Suppressor macrophage treated with lipopolysaccharide for 1 hour (primary cell): ENCODE data around the gene KLF11.

Experiments used
- DNase-seq, 3 donors: peaks; one replicate each; pipeline ENCODE4 v3.0.0-alpha.2; 2020 to 2022

KLF11 gene

DNA sequence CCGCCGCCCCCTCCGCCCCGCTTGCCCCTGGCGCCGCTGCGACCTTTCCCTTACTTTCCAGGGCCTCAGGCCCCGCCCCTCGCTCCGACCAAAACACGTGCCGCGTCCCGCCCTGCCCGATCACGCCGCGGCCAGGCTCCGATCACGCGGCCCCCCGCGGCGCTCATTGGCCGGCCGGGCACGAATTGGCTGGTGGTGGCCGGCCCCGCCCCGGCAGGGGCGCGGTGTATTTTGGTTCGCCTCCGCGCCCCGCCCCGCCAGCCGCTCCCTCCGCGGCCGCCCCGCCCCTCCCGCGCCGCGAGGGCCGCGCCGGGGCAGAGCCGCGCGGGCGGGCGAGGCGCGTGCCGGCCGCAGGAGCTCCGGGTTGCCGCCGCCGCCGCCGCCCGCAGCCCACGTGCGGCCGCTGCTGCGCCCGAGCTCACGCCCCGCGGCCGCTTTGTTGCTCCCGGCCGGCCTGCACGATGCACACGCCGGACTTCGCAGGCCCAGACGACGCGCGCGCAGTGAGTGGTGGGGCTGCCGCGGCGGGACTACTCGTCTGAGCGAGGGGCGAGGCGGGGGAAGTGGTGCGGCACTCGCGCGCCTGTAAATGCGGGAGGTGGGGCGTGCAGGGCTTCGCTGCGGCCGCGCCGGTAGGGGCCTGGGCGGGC is at the start of gene KLF11:
KLF11 (plus strand) TSS at position 295 of the 650 bp plus-strand sequence; CDS start at position 462, 167 bp downstream.
- peak; percentile 95 to 98 (median 97) for DNase-seq

DNA sequence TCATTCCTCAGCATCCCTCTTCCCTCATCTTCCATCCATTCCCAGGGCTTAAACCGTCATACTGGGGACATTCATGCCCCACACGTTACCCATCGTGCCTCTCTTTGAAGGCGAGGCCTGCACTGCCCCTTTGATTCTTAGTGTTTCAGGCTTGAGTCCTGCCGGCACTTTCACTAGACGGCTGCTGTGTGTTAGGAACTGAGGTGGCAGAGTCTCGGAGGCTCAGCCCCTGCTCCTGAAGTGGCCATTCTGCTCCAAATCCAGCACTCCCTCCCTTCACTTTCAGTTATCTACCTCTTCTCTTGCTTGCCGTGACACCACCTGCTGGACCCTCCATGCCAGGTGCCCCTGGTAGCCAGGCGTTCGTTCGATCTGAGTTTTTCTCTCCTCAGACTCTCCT is 48.9 kb upstream of the KLF11 start:
- no peak for DNase-seq

DNA sequence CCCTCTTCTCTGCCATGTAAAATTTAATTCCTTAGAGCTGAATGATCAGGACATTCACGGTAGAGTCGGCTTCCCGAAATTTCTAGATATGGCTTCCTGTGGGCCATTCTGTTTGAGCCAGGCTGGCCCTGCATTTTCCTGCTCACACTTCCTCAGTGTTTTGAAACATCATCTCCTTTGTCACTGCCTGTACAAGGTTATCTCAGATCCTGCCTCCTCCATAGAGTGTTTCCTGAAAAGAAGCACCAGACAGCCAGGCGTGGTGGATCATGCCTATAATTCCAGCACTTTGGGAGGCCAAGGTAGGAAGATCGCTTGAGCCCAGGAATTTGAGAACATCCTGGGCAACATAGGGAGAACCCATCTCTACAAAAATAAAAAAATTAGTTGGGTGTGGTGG is 48.3 kb upstream of the KLF11 start:
- no peak for DNase-seq

DNA sequence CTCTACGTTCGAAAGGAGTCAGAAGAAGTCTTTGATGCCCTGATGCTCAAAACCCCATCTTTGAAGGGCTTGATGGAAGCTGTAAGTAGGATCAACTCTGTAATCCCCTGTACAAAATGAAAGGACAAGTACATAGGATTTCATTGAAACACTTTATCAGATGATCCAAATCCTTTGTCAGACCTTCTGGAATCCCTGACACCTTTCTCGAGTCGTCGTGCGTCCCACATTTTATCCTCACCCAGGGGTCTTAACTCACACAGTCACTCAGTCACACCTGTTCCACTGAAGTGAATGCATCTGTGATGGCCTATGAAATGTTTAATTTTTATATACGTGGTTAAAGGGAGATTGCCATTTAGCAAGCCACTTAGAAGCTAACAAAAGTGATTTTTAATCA is 47.0 kb upstream of the KLF11 start:
- DNase-seq, result no peak

DNA sequence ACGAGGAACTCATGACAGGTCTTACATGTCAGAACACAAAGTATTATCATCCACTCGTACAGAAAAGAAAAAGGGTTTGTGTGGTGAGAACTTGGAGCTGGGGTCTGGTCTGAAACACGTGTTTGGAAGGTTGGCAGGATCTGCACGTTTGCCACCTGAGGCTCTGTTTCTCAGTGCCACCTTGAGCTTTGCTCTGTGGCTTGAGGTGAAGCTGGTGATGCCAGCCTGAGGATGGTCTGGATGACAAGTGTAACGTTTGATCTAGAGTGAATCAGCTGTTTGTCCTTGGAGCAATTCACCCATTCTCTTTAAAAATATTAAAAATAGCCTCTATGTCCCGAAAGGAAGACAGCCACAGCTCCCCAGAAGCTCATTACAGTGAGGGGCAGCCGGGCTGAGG is 45.4 kb upstream of the KLF11 start:
- DNase-seq, result no peak

GRCh38 chr2:9998916-9999654 is 44.3 kb upstream of the KLF11 start:
- DNase-seq, result no peak

DNA sequence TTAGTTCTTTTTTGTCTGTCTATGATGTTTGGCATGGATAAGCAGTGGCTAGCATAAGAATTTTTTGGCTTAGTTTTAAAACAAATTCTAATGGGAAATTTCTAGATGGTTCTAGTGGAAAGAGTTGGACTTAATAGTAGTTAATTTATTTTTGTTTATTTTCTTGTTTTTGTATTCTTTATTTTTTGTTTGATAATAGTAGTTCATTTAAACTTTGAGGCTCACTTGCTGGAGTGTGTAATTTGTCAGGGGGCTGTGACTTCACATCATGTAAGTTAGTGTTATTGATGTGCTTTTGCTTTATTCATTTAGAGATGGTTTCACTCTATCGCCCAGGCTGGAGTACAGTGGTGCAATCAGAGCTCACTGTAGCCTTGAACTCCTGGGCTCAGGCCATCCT is 43.7 kb upstream of the KLF11 start:
- DNase-seq, result no peak

DNA sequence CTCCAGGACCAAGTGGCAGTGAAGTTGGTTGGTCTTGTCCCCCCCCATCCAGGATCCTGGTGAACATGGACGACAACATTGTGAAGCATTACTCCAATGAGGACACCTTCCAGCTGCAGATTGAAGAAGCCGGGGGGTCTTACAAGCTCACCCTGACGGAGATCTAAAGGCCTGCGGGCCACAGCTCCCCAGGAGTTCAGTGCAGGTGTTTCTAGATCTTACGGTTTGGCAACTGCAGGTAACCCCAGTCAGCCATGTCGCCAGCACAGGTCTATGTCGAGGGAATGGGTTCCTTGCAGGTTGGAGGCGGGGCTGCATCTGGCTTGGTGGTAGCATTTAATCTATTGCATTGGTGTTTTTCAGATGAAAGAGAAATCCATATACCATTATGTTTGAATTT is 42.8 kb upstream of the KLF11 start:
- DNase-seq, result no peak

DNA sequence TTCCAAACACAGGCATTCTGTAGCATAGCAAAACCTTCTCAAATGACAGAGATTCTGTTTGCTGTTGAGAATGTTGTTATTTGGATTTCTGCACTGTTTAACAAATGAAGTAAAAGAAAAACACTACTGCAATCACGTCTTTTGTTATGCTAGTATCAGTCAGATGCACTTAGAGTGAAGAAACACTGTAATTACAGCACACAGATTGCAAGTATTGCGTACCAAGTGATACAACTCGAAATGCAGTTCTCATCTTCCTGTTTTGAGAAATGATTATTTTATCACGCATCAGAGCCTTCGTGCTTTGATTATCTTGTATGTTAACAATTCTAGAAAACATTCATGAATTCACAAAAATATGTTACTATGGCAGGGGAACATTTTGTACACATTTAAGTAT is 41.8 kb upstream of the KLF11 start:
- peak in 2 of 3 donors; percentile 52 to 63 for DNase-seq

DNA sequence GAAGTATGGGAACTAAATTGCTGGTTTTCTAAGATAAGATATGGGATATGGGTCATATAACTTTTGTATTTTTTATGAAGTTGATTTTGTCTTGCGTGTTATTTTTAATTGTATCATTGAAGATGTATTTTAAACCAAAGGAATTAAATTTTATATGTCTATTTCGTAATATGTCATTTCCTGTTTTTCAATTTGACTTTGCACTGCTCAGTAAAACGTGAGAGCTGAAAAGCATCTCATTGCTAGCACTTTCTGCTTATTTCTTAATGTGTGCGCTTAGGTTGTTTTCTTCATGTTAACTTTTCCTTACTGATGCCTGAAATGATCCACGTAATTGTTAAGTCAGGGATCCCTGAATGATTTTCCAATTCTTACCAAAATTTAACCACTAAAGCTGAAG is 41.2 kb upstream of the KLF11 start:
- DNase-seq, result no peak

DNA sequence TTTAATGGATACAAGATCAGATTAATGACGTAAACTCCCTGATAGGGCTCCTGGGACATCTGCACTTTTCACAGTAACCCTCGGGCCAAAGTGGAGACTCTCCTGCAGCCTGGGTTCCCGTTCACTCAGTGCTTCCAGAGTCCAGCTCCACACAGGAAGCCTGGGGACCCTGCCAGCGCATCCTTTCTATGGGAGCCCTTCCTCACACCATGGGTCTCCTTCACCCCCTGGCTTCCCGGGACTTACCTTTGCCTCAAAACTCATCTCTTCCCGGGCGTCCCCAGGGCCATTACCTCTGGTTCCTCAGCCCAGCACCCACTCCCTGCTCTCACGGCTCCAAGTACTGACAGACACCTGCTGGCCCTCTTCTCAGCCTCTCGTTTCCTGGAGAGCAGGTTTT is 40.7 kb upstream of the KLF11 start:
- DNase-seq, result no peak

DNA sequence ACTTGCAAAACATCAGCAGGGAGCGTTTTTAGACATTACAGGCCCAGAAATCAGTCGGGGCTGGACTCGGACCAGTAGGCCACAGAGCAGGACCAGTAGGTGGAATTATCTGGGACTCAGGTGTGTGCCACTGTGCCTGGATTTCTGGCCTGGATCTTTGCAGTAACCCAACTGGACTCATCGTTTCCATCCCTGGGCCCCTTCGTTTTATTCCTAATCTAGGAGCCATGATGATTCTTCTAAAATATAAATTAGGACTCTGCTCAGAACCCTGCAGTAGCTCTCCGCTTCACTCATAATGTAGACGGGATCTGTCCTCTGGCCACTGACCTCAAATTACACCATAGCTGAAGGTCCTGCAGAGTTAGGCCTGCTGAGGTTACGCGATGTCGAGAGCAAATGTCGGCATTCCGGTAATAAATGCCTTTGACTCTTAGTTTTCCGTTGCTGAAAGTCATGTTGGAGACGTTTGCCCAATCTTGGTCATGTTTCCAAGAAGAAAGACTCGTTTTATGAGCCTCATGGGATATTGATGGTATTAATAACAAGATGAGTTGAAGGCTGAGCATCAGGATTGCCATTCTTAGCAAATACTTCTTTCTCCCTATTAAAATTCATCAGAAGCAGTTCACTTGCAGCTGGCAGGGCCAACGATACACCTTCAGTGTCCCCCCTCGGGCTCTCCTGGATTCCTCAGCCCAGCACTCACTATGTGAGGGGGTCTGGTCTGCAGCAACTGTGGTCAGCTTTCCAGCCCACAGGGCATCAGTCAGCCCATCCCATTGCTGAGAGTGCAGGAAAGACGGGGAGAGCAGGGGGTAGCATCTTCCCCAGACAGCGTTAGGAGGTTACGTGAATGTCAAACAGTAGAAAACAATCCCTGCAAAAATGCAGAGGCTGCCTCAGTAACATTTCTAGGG is 39.9 kb upstream of the KLF11 start:
- DNase-seq, result no peak

DNA sequence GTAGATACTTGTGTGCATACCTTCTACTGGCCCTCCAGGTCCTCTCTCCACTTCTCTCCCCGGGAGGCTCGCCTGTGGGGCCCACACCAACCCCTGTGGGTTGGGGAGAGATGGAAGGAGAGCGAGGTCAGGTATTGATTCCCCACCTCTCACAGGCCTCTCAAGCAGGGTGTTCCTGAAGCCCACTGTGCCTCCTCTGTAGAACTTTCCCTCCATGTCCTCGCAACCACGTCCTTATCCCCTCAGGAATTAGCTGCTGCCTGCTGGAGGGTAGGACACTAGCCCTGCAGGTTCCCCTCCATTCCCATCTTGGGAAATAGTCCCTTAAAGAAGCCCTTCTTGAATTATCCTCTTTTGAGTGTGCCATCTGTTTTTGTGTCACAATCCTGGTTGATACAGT is 38.9 kb upstream of the KLF11 start:
- no peak for DNase-seq

GRCh38 chr2:10004836-10005235 is 38.5 kb upstream of the KLF11 start:
- no peak for DNase-seq

GRCh38 chr2:10005461-10006235 is 37.7 kb upstream of the KLF11 start:
- no peak for DNase-seq

GRCh38 chr2:10006236-10007161 is 36.9 kb upstream of the KLF11 start:
- peak; percentile 40 to 61 (median 46) for DNase-seq

GRCh38 chr2:10007435-10007834 is 35.9 kb upstream of the KLF11 start:
- no peak for DNase-seq

DNA sequence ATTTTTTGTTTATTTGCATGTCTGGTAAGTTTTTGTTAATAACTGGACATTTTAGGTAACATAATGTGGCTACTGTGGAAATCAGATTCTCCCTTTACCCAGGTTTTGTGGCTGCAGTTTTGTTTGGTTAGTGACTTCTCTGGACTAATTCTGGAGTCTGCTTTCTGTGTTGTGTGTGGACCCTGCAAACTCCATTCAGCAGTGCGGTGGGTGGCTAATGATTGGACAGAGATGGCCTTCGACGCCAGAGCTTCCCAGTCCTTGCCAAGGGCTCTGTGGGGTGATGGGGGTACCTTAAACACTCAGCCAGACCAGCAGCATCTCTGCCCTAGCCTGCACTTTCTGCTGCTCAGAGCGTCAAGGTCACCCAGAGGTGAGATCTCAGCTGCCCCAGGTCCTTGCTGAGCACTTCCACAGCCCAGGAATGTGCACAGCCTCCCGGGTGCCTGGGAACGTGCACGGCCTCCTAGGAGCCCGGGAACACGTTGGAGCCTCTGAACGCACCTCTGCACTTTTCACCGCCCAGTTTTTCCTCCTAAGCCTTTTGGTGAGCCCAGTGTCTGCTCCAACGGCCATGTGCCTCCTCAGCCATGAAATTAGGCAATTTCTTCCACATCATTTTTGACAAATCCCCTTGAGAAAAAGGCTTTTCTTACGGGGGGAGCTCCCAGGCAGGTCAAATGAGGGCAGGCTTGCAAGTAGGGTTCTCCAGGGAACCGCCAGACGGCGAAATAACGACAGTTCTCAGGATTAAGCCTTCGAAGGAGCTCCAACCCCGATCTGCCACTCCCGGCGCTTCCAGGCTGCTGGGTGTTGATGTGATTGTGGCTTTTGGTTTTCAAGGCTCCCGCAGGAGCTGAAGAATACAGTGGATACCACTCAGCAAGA is 35.2 kb upstream of the KLF11 start:
- no peak for DNase-seq

- DNase-seq, result no peak
Observed at GRCh38 chr2:10008809-10009176, 34.6 kb upstream of the KLF11 start.

GRCh38 chr2:10009271-10009810 is 34.0 kb upstream of the KLF11 start:
- DNase-seq, result no peak
